ENCODE results near the gene ARFGEF2.

DNA sequence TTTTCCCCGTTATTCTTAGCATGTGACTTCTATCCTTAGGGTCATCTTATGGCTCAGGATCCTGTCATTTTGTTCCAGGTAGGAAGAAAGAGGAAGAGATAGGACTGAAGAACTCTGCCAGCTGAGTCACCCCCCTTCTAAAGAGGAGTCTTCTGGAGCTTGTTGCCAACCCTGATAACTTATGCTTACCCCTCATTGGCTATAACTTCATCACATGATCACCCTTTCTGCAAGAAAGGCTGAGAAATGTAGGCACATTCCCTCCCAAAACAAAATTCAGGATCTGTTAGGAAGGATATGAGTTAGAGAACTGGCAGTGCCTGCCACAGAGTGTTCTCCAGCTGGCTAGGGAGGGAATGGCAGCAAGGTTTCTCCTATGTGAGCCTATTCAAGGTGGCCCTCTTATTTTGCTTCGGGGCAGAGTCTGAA, 35.6 kb downstream of the ARFGEF2 start:
- TF ChIP-seq, protein P1, sequence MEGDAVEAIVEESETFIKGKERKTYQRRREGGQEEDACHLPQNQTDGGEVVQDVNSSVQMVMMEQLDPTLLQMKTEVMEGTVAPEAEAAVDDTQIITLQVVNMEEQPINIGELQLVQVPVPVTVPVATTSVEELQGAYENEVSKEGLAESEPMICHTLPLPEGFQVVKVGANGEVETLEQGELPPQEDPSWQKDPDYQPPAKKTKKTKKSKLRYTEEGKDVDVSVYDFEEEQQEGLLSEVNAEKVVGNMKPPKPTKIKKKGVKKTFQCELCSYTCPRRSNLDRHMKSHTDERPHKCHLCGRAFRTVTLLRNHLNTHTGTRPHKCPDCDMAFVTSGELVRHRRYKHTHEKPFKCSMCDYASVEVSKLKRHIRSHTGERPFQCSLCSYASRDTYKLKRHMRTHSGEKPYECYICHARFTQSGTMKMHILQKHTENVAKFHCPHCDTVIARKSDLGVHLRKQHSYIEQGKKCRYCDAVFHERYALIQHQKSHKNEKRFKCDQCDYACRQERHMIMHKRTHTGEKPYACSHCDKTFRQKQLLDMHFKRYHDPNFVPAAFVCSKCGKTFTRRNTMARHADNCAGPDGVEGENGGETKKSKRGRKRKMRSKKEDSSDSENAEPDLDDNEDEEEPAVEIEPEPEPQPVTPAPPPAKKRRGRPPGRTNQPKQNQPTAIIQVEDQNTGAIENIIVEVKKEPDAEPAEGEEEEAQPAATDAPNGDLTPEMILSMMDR (IDR thresholded peaks at IDR 0.05), result no peak
- TF ChIP-seq POLR2A (IDR thresholded peaks at IDR 0.05), result no peak
